Panc1 (cell line): ENCODE results near the gene SOX18. TPM values are rescaled to one million over a fixed set of nuclear protein-coding genes. Genes with fewer than 3 reads are reported as not detected.

Experiments used
- ATAC-seq: fragments of 200-7000 bp; cut with Tn5 transposase; 2 replicates; pipeline ENCODE4 v1.9.1; 2020; ENCODE audit warnings: mild to moderate bottlenecking, moderate library complexity
- BruUV-seq: library from RNA; stranded (reverse); fragments of 400-500 nt; replicated peaks from 2 replicates; lab custom pipeline; 2021; lab: Mats Ljungman, UMichigan
- CTCF ChIA-PET: fragments of 300-600 bp; sonication (Branson Sonifier 250); formaldehyde crosslinking; loops from one replicate; lab custom pipeline; 2022; ENCODE audit warnings: antibody characterized with exemption; lab: Charles Lee
- POLR2A ChIA-PET: fragments of 300-600 bp; sonication (Branson Sonifier 250); formaldehyde crosslinking; loops from one replicate; lab custom pipeline; 2022; ENCODE audit warnings: antibody characterized with exemption; lab: Charles Lee
- DNase-seq: peaks from one replicate; pipeline ENCODE4 v3.0.0-alpha.2; 2010; ENCODE audit warnings: low read depth, low spot score
- H3K27ac ChIP-seq: 2 replicates; pipeline ENCODE4 v1.5.1; 2011; ENCODE audit warnings: mild to moderate bottlenecking, low read length, inconsistent platforms
- H3K27me3 ChIP-seq: fragments of 200-500 bp; sonication (Bioruptor generic); 2 replicates; pipeline ENCODE4 v1.6.0; 2014; ENCODE audit warnings: low read length, inconsistent platforms; ENCODE audit not compliant: control insufficient read depth, insufficient read depth
- H3K36me3 ChIP-seq: fragments of 200-500 bp; sonication (Bioruptor generic); 2 replicates; pipeline ENCODE4 v1.5.1; 2014; ENCODE audit warnings: inconsistent platforms, mild to moderate bottlenecking, low read length, moderate library complexity; ENCODE audit not compliant: control insufficient read depth, insufficient read depth
- H3K4me1 ChIP-seq: 2 replicates; pipeline ENCODE4 v1.5.1; 2011; ENCODE audit warnings: inconsistent platforms, mild to moderate bottlenecking, low read length, moderate library complexity; ENCODE audit not compliant: control insufficient read depth, insufficient read depth
- H3K4me3 ChIP-seq, 2 experiments: 2 replicates each; pipeline ENCODE4 v1.5.1; 2011 to 2012; ENCODE audit warnings: low read depth in 2 of 2, low read length in 2 of 2, mild to moderate bottlenecking in 2 of 2, inconsistent platforms in 1 of 2, moderate library complexity in 1 of 2
- H3K9me3 ChIP-seq: fragments of 200-500 bp; sonication (Bioruptor generic); 2 replicates; pipeline ENCODE4 v1.5.1; 2014; ENCODE audit warnings: low read depth, mild to moderate bottlenecking, inconsistent platforms, low read length, moderate library complexity; ENCODE audit not compliant: control insufficient read depth, insufficient read depth
- POLR2AphosphoS5 ChIP-seq: IDR thresholded peaks from 2 replicates; pipeline ENCODE4 v1.6.1; 2012; ENCODE audit warnings: mild to moderate bottlenecking, low read depth, low read length, moderate library complexity
- REST ChIP-seq, 2 experiments: IDR thresholded peaks; 2 replicates each; pipeline ENCODE4 v1.6.1; 2011 to 2012; ENCODE audit warnings: low read depth in 2 of 2, control low read depth in 1 of 2, low read length in 1 of 2, mild to moderate bottlenecking in 1 of 2, moderate library complexity in 1 of 2; ENCODE audit not compliant: insufficient read depth in 1 of 2
- SIN3A ChIP-seq: IDR thresholded peaks from 2 replicates; pipeline ENCODE4 v1.6.1; 2012; ENCODE audit warnings: low read depth, mild to moderate bottlenecking, low read length, moderate library complexity, borderline replicate concordance; ENCODE audit not compliant: insufficient read depth
- TCF7L2 ChIP-seq: IDR thresholded peaks from 2 replicates; pipeline ENCODE4 v1.6.1; 2011; ENCODE audit warnings: mild to moderate bottlenecking, low read depth, low read length, inconsistent platforms
- in situ Hi-C: cut with HindIII; loops from 2 replicates; pipeline ENCODE4 v1.10.0; 2016; ENCODE audit warnings: low sequenced_read_pairs, low pct_unique_long_range_greater_than_20kb
- intact Hi-C: fragments of 100-400 bp; cut with micrococcal nuclease; formaldehyde crosslinking; loops from one replicate; pipeline ENCODE4 v1.10.0; 2022; ENCODE audit not compliant: unreplicated experiment
- total RNA-seq: library from RNA; stranded (reverse); gene quantifications from one replicate; pipeline ENCODE4 v1.2.1, GENCODE V29; 2021; ENCODE audit not compliant: unreplicated experiment
- TF ChIP-seq, protein P1 (sequence below): fragments of 450-650 bp; IDR thresholded peaks from 2 replicates; pipeline ENCODE4 v1.5.1; 2017; ENCODE audit warnings: mild to moderate bottlenecking

The SOX18 gene
- total RNA-seq, 1 experiment from 2014 or later, result 18.7 TPM

DNA sequence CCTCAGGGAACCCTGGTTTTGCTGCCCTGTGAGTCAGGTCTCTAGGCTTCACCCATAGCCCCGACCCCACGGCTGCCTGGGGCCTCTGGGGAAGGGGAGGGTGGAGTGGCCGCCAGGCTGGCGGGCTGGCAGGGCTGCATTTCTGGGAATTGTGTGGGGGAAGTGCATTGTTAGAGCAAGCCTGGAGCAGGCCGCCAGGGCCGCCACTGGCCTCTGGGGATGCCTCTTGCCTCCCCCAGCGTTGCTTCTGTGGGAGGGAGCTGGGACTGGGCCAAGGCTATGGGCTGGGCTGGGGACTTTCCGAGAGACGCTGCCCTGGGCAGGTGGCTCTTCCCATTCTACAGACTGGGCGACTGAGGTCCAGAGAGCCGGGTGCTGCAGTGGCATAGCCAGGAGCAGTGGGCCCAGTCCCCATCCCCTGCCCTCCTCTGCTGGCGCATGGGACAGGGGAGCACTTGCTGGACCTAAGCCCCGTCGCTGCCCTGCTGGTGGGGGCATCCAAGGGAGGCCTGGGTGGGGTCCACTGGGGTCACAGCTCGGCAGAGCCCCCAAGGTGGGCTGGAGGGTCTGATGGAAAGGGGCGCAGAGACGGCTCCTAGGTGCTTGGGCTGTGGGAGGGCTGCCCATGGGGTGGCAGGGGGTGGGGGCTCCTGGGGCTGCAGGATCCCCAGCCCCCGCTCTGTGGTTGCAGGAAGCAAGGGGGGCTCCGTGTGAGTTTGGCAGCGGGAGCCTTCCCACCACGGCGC lies 6.6 kb upstream of the SOX18 start:
- Histone ChIP-seq H3K27me3 (no peaks in the 10 kb centered on the region), H3K4me3 (no peak overlapping the region), H3K27ac (peak overlapping the region; percentile 3), H3K9me3 (no peaks in the 10 kb centered on the region), H3K36me3 (no peaks in the 10 kb centered on the region), H3K4me1 (peaks cover 53% of the 10 kb centered on the region)
- CTCF ChIA-PET, result interaction anchor here (0.6 to 2.3 kb wide), 2 partner anchors 10 to 17 kb away, joined by 6 to 14 read pairs; no protein-coding TSS in a partner anchor
- ATAC-seq, result peak; percentile 45
- POLR2A ChIA-PET, result no interaction called here
- in situ Hi-C loops (no loop called here), intact Hi-C loops (no loop called here)
- DNase-seq, result no peak
- TF ChIP-seq TCF7L2 (no peak), SIN3A (no peak), POLR2AphosphoS5 (no peak), REST (IDR thresholded peaks at IDR 0.05; ENCODE audit: insufficient read depth in 1 of 2, low read depth in 2 of 2, low read length in 1 of 2) (no peak)
- TF ChIP-seq, protein P1, sequence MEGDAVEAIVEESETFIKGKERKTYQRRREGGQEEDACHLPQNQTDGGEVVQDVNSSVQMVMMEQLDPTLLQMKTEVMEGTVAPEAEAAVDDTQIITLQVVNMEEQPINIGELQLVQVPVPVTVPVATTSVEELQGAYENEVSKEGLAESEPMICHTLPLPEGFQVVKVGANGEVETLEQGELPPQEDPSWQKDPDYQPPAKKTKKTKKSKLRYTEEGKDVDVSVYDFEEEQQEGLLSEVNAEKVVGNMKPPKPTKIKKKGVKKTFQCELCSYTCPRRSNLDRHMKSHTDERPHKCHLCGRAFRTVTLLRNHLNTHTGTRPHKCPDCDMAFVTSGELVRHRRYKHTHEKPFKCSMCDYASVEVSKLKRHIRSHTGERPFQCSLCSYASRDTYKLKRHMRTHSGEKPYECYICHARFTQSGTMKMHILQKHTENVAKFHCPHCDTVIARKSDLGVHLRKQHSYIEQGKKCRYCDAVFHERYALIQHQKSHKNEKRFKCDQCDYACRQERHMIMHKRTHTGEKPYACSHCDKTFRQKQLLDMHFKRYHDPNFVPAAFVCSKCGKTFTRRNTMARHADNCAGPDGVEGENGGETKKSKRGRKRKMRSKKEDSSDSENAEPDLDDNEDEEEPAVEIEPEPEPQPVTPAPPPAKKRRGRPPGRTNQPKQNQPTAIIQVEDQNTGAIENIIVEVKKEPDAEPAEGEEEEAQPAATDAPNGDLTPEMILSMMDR, result no peak
- no TSS peak for BruUV-seq

- POLR2A ChIA-PET, result no interaction called here
- in situ Hi-C loops, result no loop called here
- ATAC-seq (no peak), DNase-seq (no peak)
- H3K27ac ChIP-seq, result peak overlapping the region; percentile 3
- no TSS peak for BruUV-seq
- TF ChIP-seq, protein P1, result no peak
- TF ChIP-seq POLR2AphosphoS5 (no peak), TCF7L2 (no peak), REST (IDR thresholded peaks at IDR 0.05; ENCODE audit: insufficient read depth in 1 of 2, low read depth in 2 of 2, low read length in 1 of 2) (no peak), SIN3A (no peak)
- H3K27me3 ChIP-seq, result no peaks in the 10 kb centered on the region
- intact Hi-C loops, result no loop called here
- peaks cover 59% of the 10 kb centered on the region for H3K4me1 ChIP-seq
- H3K36me3 ChIP-seq, result no peaks in the 10 kb centered on the region
- H3K9me3 ChIP-seq, result no peaks in the 10 kb centered on the region
- CTCF ChIA-PET, result no interaction called here
- no peak overlapping the region for H3K4me3 ChIP-seq
Observed at GRCh38 chr20:64055396-64055892, 6.0 kb upstream of the SOX18 start.
